ENCODE results near the gene TREML4.

DNA sequence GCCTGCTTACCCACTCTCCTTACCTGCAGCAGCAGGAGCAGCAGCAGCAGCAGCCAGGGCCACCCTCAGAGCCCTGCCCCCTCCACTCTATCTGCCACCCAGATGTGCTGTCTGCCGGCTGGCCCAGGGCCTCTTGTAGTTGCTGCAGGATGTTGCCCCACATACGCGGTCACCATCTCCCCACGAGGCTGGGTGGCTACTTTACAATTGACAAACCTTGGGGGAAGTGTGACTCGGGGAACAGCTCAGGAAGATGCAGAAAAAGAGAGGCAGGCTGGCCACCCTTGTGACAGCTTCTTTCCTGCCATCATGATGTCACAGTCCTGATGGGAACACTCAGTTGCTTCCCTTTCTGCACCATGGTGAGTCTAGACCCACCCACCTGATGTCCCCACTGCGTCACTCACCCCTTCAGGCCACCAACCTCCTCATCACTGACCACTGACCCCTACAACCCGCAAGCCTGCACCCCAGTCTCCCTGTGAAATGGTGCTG is 43.8 kb downstream of the TREML4 start:
- TF ChIP-seq, protein P1, sequence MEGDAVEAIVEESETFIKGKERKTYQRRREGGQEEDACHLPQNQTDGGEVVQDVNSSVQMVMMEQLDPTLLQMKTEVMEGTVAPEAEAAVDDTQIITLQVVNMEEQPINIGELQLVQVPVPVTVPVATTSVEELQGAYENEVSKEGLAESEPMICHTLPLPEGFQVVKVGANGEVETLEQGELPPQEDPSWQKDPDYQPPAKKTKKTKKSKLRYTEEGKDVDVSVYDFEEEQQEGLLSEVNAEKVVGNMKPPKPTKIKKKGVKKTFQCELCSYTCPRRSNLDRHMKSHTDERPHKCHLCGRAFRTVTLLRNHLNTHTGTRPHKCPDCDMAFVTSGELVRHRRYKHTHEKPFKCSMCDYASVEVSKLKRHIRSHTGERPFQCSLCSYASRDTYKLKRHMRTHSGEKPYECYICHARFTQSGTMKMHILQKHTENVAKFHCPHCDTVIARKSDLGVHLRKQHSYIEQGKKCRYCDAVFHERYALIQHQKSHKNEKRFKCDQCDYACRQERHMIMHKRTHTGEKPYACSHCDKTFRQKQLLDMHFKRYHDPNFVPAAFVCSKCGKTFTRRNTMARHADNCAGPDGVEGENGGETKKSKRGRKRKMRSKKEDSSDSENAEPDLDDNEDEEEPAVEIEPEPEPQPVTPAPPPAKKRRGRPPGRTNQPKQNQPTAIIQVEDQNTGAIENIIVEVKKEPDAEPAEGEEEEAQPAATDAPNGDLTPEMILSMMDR (IDR thresholded peaks at IDR 0.05) = no peak
- peak; percentile 74 for TF ChIP-seq EP300 (IDR thresholded peaks at IDR 0.05)
